ENCODE data around the gene SMCHD1.
"Not testable (repeated sequence)": the region's sequence is repeated elsewhere in the genome, so short reads cannot be mapped to it uniquely, and the experiment has no call there.

Gene SMCHD1

DNA sequence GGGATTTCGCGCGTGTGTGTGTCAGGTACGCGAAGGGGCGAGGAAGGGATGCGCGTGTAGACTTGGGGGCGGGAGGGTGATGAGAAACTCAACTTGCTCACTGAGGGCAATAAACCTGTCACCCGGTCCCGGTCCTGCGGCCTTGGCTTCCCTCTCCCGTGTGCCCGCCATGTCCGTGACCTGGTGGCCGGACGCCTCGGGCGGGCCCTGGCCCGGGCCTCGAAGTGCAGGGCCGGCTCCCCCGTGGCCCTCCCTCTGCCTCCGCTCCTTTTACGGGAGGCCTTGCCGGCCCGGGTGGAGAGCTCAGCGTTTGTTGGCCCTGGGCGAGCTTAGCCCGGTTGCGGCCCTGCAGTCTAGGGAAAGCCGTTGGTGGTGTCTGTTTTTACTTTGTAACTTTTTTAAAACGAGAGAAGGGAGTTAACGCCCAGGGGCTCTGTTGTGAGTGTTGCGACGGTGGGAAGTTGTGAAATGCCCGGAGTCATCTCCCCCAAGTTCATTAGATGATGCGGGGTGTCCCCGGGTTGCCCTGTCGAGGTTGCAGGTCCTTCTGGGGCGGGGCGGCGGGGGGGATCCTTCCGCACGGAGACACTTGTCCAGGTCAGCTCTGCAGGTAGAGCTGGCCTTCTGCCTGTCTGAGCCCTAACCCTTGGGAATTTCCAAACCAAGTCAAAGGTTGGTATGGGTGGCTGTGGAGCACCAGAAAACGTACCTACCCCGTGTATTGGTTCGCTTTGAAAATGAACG, 883 bp downstream of the SMCHD1 start:
- H3K4me3 ChIP-seq (ENCODE audit: low read depth in 1 of 5, low read length in 5 of 5) = peak overlapping the region; percentile 81 to 97 (median 92)
- peaks cover 0 to 36% (median 27%) of the 10 kb centered on the region in 5 donors for H3K4me1 ChIP-seq (ENCODE audit: control insufficient read depth in 5 of 5, insufficient read depth in 5 of 5, low read length in 5 of 5)
- no peaks in the 10 kb centered on the region for H3K9me3 ChIP-seq (ENCODE audit: control insufficient read depth in 5 of 5, low read length in 5 of 5)
- peak overlapping the region; percentile 96 for H3K27ac ChIP-seq (ENCODE audit: low read depth, low read length)
- no peaks in the 10 kb centered on the region for H3K27me3 ChIP-seq (ENCODE audit: control insufficient read depth in 5 of 5, insufficient read depth in 4 of 5, low read length in 5 of 5)
- no peaks in the 10 kb centered on the region for H3K36me3 ChIP-seq (ENCODE audit: control insufficient read depth in 5 of 5, insufficient read depth in 5 of 5, low read length in 5 of 5)
- peak overlapping the region; percentile 85 to 98 (median 93) for H3K9ac ChIP-seq (ENCODE audit: low read length in 5 of 5)

DNA sequence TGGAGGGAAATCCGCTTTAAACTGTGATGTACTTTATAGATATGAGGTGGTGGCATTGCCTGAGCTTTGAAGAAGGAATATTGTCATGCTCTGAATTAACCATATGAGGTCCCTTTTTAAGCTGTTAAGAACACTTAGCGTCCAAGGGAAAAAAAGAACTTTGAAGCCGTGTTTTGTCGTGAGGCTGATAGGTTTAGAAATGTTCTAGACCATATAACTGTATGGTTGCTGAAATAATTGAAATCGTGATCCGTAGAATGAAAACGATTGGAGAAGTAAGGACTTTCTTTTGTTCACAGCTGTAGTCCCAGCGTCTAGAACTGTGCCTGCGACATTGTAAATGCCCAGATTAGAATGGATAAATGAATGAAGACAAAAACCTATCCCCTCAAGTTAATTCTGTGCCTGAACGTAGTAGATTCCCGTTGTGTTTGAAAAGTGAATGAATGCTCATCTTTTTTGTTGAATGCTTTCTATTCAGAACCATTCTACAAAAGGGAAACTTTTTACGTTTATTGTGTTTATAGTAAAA, 1.5 kb downstream of the SMCHD1 start:
- Histone ChIP-seq H3K9me3 (ENCODE audit: control insufficient read depth in 5 of 5, low read length in 5 of 5) (no peaks in the 10 kb centered on the region), H3K36me3 (ENCODE audit: control insufficient read depth in 5 of 5, insufficient read depth in 5 of 5, low read length in 5 of 5) (no peaks in the 10 kb centered on the region), H3K9ac (ENCODE audit: low read length in 5 of 5) (peak overlapping the region in 4 of 5 donors; percentile 93 to 98 (median 94)), H3K4me1 (ENCODE audit: control insufficient read depth in 5 of 5, insufficient read depth in 5 of 5, low read length in 5 of 5) (peaks cover 0 to 36% (median 27%) of the 10 kb centered on the region in 5 donors), H3K27ac (ENCODE audit: low read depth, low read length) (peak overlapping the region; percentile 96), H3K4me3 (ENCODE audit: low read depth in 1 of 5, low read length in 5 of 5) (peak overlapping the region; percentile 81 to 97 (median 92)), H3K27me3 (ENCODE audit: control insufficient read depth in 5 of 5, insufficient read depth in 4 of 5, low read length in 5 of 5) (no peaks in the 10 kb centered on the region)

DNA sequence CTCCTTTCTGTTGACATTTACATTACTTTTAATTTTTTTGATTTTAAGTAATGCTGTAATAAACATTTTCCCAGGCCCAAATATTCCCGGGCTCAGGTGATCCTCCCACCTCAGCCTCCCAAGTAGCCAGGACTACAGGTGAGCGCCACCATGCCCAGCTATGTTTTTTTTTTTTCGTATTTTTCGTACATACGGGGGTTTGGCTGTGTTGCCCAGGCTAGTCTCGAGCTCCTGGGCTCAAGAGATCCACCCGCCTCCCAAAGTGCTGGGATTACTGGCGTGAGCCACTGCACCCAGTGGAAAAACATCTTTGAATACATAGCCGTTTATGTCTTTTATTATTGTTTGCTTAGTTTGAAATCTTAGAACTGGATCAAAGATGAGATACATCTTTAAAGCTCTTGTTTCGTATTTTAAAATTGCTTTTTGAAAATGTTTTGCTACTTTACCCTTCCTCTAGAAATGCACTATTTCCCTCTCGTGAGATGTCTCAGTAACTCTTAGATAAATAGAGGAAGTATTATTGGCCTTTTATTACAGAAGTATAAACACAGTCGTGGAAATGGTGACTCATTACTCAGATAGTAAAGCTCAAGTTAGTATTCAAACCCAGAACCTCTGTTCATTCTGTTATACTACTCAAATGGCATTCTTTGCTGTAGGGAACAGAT, 2.4 kb downstream of the SMCHD1 start:
- no peaks in the 10 kb centered on the region for H3K27me3 ChIP-seq (ENCODE audit: control insufficient read depth in 5 of 5, insufficient read depth in 4 of 5, low read length in 5 of 5)
- no peaks in the 10 kb centered on the region for H3K36me3 ChIP-seq (ENCODE audit: control insufficient read depth in 5 of 5, insufficient read depth in 5 of 5, low read length in 5 of 5)
- H3K4me1 ChIP-seq (ENCODE audit: control insufficient read depth in 5 of 5, insufficient read depth in 5 of 5, low read length in 5 of 5) = peaks cover 0 to 36% (median 27%) of the 10 kb centered on the region in 5 donors
- H3K27ac ChIP-seq (ENCODE audit: low read depth, low read length) = peak overlapping the region; percentile 2
- peak overlapping the region in 3 of 5 donors; percentile 25 to 98 (median 93) for H3K9ac ChIP-seq (ENCODE audit: low read length in 5 of 5)
- H3K9me3 ChIP-seq (ENCODE audit: control insufficient read depth in 5 of 5, low read length in 5 of 5) = no peaks in the 10 kb centered on the region
- peak overlapping the region; percentile 7 to 97 (median 44) for H3K4me3 ChIP-seq (ENCODE audit: low read depth in 1 of 5, low read length in 5 of 5)

DNA sequence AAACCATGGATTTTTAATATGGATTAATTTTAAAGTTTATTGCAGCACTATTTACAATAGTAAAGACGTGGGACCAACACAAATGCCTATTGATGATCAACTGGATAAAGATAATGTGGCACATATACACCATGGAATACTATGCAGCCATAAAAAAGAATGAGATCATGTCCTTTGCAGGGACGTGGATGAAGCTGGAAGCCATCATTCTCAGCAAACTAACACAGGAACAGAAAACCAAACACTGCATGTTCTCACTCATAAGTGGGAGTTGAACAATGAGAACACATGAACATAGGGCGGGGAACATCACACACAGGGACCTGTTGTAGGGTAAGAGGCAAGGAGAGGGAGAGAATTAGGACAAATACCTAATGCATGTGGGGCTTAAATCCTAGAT, 5.3 kb downstream of the SMCHD1 start:
- H3K36me3 ChIP-seq (ENCODE audit: control insufficient read depth in 5 of 5, insufficient read depth in 5 of 5, low read length in 5 of 5); H3K27me3 ChIP-seq (ENCODE audit: control insufficient read depth in 5 of 5, insufficient read depth in 4 of 5, low read length in 5 of 5); H3K4me3 ChIP-seq (ENCODE audit: low read depth in 1 of 5, low read length in 5 of 5); H3K27ac ChIP-seq (ENCODE audit: low read depth, low read length); H3K9ac ChIP-seq (ENCODE audit: low read length in 5 of 5); H3K9me3 ChIP-seq (ENCODE audit: control insufficient read depth in 5 of 5, low read length in 5 of 5): not testable (repeated sequence)
- peaks cover 0 to 29% (median 25%) of the 10 kb centered on the region in 5 donors for H3K4me1 ChIP-seq (ENCODE audit: control insufficient read depth in 5 of 5, insufficient read depth in 5 of 5, low read length in 5 of 5)

DNA sequence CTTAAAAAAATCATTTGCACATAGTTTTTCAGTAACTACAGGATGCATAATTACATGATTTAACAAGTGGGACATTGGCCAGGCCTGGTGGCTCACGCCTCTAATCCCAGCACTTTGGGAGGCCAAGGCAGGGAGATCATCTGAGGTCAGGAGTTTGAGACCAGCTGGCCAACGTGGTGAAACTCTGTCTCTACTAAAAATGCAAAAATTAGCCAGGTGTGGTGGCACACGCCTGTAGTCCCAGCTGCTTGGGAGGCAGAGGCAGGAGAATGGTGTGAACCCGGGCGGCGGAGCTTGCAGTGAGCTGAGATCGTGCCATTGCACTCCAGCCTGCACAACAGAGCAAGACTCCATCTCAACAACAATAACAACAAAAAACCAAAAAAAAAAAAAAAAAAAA, 6.8 kb downstream of the SMCHD1 start:
- H3K4me1 ChIP-seq (ENCODE audit: control insufficient read depth in 5 of 5, insufficient read depth in 5 of 5, low read length in 5 of 5) = peaks cover 0 to 20% (median 15%) of the 10 kb centered on the region in 5 donors
- H3K9me3 ChIP-seq (ENCODE audit: control insufficient read depth in 5 of 5, low read length in 5 of 5); H3K27me3 ChIP-seq (ENCODE audit: control insufficient read depth in 5 of 5, insufficient read depth in 4 of 5, low read length in 5 of 5); H3K36me3 ChIP-seq (ENCODE audit: control insufficient read depth in 5 of 5, insufficient read depth in 5 of 5, low read length in 5 of 5); H3K27ac ChIP-seq (ENCODE audit: low read depth, low read length); H3K4me3 ChIP-seq (ENCODE audit: low read depth in 1 of 5, low read length in 5 of 5); H3K9ac ChIP-seq (ENCODE audit: low read length in 5 of 5): not testable (repeated sequence)

DNA sequence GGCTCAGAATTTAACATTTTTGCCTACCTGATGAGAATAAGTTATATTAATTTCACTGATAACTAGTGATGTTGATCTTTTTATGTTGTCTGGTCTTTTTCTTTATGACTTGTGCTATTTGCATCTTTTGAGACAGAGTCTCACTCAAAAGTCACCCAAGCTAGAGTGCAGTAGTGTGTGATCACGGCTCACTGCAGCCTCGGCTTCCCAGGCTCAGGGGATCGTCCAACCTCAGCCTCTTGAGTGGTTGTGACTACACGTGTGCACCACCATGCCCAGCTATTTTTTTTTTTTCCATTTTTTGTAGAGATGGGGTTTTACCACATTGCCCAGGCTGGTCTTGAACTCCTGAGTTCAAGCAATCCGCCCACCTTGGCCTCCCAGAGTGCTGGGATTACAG, 7.5 kb downstream of the SMCHD1 start:
- H3K4me3 ChIP-seq (ENCODE audit: low read depth in 1 of 5, low read length in 5 of 5) = no peak overlapping the region
- peaks cover 0 to 13% (median 8%) of the 10 kb centered on the region in 5 donors for H3K4me1 ChIP-seq (ENCODE audit: control insufficient read depth in 5 of 5, insufficient read depth in 5 of 5, low read length in 5 of 5)
- H3K27ac ChIP-seq (ENCODE audit: low read depth, low read length) = no peak overlapping the region
- H3K9me3 ChIP-seq (ENCODE audit: control insufficient read depth in 5 of 5, low read length in 5 of 5) = no peaks in the 10 kb centered on the region
- H3K27me3 ChIP-seq (ENCODE audit: control insufficient read depth in 5 of 5, insufficient read depth in 4 of 5, low read length in 5 of 5) = no peaks in the 10 kb centered on the region
- H3K36me3 ChIP-seq (ENCODE audit: control insufficient read depth in 5 of 5, insufficient read depth in 5 of 5, low read length in 5 of 5) = peaks cover 9 to 12% (median 10%) of the 10 kb centered on the region in 5 donors
- no peak overlapping the region for H3K9ac ChIP-seq (ENCODE audit: low read length in 5 of 5)

DNA sequence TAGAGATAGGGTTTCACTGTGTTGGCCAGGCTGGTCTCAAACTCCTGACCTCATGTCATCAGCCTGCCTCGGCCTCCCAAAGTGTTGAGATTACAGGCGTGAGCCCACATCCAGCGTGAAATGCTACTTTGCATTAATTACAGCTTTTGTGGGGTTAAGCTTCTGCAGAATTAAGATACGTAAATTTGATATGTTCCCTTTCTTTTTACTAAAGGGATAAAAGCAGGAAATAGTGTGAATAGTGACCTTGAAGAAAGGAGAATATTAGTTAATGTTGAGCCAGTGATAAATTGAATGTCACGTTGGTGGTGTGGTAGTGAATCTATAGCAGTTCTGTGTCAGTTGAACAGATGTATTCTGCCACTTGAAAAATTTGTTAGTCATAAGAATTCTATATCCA, 16.9 kb downstream of the SMCHD1 start:
- no peak overlapping the region for H3K4me3 ChIP-seq (ENCODE audit: low read depth in 1 of 5, low read length in 5 of 5)
- H3K36me3 ChIP-seq (ENCODE audit: control insufficient read depth in 5 of 5, insufficient read depth in 5 of 5, low read length in 5 of 5) = peaks cover 40 to 70% (median 49%) of the 10 kb centered on the region in 5 donors
- no peaks in the 10 kb centered on the region for H3K9me3 ChIP-seq (ENCODE audit: control insufficient read depth in 5 of 5, low read length in 5 of 5)
- H3K9ac ChIP-seq (ENCODE audit: low read length in 5 of 5) = no peak overlapping the region
- H3K27me3 ChIP-seq (ENCODE audit: control insufficient read depth in 5 of 5, insufficient read depth in 4 of 5, low read length in 5 of 5) = no peaks in the 10 kb centered on the region
- H3K27ac ChIP-seq (ENCODE audit: low read depth, low read length) = no peak overlapping the region
- peaks cover 0 to 2% (median 0%) of the 10 kb centered on the region in 5 donors for H3K4me1 ChIP-seq (ENCODE audit: control insufficient read depth in 5 of 5, insufficient read depth in 5 of 5, low read length in 5 of 5)

DNA sequence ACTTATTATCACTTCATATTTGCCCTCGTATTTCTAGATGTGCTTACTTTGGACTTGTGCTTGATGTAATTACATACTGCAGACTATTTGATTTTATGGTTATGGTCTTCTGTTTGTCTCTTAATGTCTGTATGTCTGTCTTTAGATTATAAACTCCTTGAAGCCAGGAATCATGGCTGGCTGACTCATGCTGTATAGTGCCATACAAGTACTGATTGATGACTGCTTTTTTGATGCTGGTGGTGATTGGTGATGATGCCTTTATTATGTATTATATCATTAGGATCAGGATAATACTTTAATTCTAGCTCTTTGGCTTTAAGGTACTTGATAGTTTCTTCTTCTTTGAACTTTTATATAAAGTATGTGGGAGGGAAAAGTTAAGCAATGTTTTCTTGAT, 17.3 kb downstream of the SMCHD1 start:
- Histone ChIP-seq H3K9me3 (ENCODE audit: control insufficient read depth in 5 of 5, low read length in 5 of 5) (no peaks in the 10 kb centered on the region), H3K27me3 (ENCODE audit: control insufficient read depth in 5 of 5, insufficient read depth in 4 of 5, low read length in 5 of 5) (no peaks in the 10 kb centered on the region), H3K27ac (ENCODE audit: low read depth, low read length) (no peak overlapping the region), H3K4me1 (ENCODE audit: control insufficient read depth in 5 of 5, insufficient read depth in 5 of 5, low read length in 5 of 5) (peaks cover 0 to 2% (median 0%) of the 10 kb centered on the region in 5 donors), H3K4me3 (ENCODE audit: low read depth in 1 of 5, low read length in 5 of 5) (no peak overlapping the region), H3K36me3 (ENCODE audit: control insufficient read depth in 5 of 5, insufficient read depth in 5 of 5, low read length in 5 of 5) (peaks cover 38 to 67% (median 49%) of the 10 kb centered on the region in 5 donors), H3K9ac (ENCODE audit: low read length in 5 of 5) (no peak overlapping the region)

DNA sequence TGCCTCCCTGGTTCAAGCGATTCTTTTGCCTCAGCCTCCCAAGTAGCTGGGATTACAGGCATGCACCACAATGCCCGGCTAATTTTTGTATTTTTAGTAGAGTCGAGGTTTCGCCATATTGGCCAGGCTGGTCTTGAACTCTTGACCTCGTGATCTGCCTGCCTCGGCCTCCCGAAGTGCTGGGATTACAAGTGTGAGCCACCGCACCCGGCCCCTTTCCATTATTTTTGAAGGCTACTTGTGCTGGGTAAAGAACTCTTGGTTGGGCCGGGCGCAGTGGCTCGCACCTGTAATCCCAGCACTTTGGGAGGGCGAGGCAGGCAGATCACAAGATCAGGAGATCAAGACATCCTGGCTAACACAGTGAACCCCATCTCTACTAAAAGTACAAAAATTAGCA, 23.4 kb downstream of the SMCHD1 start:
- H3K36me3 ChIP-seq (ENCODE audit: control insufficient read depth in 5 of 5, insufficient read depth in 5 of 5, low read length in 5 of 5) = peaks cover 9 to 33% (median 14%) of the 10 kb centered on the region in 5 donors
- H3K4me1 ChIP-seq (ENCODE audit: control insufficient read depth in 5 of 5, insufficient read depth in 5 of 5, low read length in 5 of 5); H3K9ac ChIP-seq (ENCODE audit: low read length in 5 of 5); H3K9me3 ChIP-seq (ENCODE audit: control insufficient read depth in 5 of 5, low read length in 5 of 5); H3K27ac ChIP-seq (ENCODE audit: low read depth, low read length); H3K27me3 ChIP-seq (ENCODE audit: control insufficient read depth in 5 of 5, insufficient read depth in 4 of 5, low read length in 5 of 5); H3K4me3 ChIP-seq (ENCODE audit: low read depth in 1 of 5, low read length in 5 of 5): not testable (repeated sequence)

DNA sequence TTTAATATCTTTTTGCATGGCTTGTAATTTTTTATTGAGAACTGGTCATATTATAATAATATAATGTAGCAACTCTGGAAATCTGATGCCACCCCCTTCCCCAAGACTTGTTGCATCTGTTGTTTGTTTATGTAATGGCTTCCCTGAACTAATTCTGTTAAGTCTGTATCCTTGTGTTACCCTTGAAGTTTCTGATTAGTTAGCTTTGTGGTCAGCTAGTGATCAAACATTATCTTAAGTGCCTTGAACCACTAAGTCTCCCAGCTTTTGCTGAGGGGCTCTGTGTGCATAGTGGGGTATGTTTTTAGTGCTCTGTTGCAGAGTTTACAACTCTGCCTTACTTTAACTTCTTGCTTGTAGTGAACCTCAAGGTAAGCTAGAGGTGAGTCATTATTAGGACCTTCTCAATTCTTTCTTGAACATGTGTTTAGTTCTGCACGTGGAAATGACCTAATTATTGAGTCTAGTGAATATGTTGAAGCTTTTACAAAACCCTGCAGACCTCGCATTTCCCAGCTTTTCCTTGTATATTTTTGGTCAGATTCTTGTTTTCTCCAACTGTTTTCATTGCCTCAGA, 24.8 kb downstream of the SMCHD1 start:
- no peaks in the 10 kb centered on the region for H3K9me3 ChIP-seq (ENCODE audit: control insufficient read depth in 5 of 5, low read length in 5 of 5)
- H3K4me1 ChIP-seq (ENCODE audit: control insufficient read depth in 5 of 5, insufficient read depth in 5 of 5, low read length in 5 of 5) = peaks cover 0 to 9% (median 5%) of the 10 kb centered on the region in 5 donors
- no peak overlapping the region for H3K4me3 ChIP-seq (ENCODE audit: low read depth in 1 of 5, low read length in 5 of 5)
- no peak overlapping the region for H3K27ac ChIP-seq (ENCODE audit: low read depth, low read length)
- peaks cover 5 to 22% (median 6%) of the 10 kb centered on the region in 5 donors for H3K36me3 ChIP-seq (ENCODE audit: control insufficient read depth in 5 of 5, insufficient read depth in 5 of 5, low read length in 5 of 5)
- no peaks in the 10 kb centered on the region for H3K27me3 ChIP-seq (ENCODE audit: control insufficient read depth in 5 of 5, insufficient read depth in 4 of 5, low read length in 5 of 5)
- H3K9ac ChIP-seq (ENCODE audit: low read length in 5 of 5) = no peak overlapping the region

Data from subcutaneous abdominal adipose tissue (tissue), 5 donors.